ENCODE data around the gene PTPRK. TPM values are rescaled to one million over a fixed set of nuclear protein-coding genes. Genes with fewer than 3 reads are reported as not detected.

Gene PTPRK
- polyA plus RNA-seq, 3 donors: 0.01 TPM; not detected in 2

DNA sequence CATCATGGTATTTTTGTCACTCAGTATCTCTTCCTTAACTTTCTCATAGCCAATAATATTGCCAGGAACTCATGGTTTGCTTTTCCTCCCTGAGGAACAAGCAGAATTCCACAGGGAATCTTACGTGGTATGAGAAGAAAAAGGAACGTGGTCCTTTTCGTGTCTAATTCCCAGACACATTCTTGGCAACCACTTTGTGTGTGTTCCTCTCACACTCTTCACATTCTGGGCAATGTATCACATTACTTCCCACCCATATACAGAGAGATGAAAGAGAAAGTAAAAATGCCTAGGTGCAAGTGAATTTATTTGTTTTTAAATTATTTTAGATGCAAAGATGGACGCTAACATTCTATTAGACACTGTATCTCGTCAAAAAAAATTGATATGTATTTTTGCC, 102.7 kb downstream of the PTPRK start:
- no peaks in the 10 kb centered on the region for H3K27me3 Mint-ChIP-seq (ENCODE audit: low read depth in 3 of 3)
- no peak overlapping the region for H3K9ac ChIP-seq (ENCODE audit: insufficient read depth, low read length, poor library complexity, severe bottlenecking)
- H3K79me2 ChIP-seq (ENCODE audit: insufficient read depth, low read length): no peaks in the 10 kb centered on the region
- no peaks in the 10 kb centered on the region for H4K20me1 ChIP-seq (ENCODE audit: insufficient read depth, low read length)
- DNase-seq: no peak
- H3K4me1 Mint-ChIP-seq: no peaks in the 10 kb centered on the region
- no peak overlapping the region for H3K4me3 Mint-ChIP-seq
- H3K9me3 ChIP-seq (replicated peaks in 1 of 2; ENCODE audit: control insufficient read depth in 1 of 2, insufficient read depth in 1 of 2, low read length in 2 of 2): peaks cover 0 to 3% of the 10 kb centered on the region in 2 donors
- TF ChIP-seq, protein P1, sequence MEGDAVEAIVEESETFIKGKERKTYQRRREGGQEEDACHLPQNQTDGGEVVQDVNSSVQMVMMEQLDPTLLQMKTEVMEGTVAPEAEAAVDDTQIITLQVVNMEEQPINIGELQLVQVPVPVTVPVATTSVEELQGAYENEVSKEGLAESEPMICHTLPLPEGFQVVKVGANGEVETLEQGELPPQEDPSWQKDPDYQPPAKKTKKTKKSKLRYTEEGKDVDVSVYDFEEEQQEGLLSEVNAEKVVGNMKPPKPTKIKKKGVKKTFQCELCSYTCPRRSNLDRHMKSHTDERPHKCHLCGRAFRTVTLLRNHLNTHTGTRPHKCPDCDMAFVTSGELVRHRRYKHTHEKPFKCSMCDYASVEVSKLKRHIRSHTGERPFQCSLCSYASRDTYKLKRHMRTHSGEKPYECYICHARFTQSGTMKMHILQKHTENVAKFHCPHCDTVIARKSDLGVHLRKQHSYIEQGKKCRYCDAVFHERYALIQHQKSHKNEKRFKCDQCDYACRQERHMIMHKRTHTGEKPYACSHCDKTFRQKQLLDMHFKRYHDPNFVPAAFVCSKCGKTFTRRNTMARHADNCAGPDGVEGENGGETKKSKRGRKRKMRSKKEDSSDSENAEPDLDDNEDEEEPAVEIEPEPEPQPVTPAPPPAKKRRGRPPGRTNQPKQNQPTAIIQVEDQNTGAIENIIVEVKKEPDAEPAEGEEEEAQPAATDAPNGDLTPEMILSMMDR (IDR thresholded peaks at IDR 0.05): no peak
- peaks cover 0 to 11% (median 5%) of the 10 kb centered on the region in 7 donors for H3K9me3 Mint-ChIP-seq
- no peak overlapping the region for H3K27ac Mint-ChIP-seq
- H3K4me3 ChIP-seq (replicated peaks in 1 of 3; ENCODE audit: low read depth in 2 of 3, low read length in 3 of 3): no peak overlapping the region
- WGBS (ENCODE audit: insufficient coverage): no CpG with 5 or more reads among the region's 5 CpGs
- no peak overlapping the region for H3K27ac ChIP-seq (ENCODE audit: low read depth in 1 of 2, low read length in 2 of 2)
- no peak overlapping the region for H2AFZ ChIP-seq (ENCODE audit: insufficient read depth, low read depth, low read length, poor library complexity, severe bottlenecking)
- no peaks in the 10 kb centered on the region for H3K4me1 ChIP-seq (ENCODE audit: control insufficient read depth in 1 of 2, insufficient read depth in 2 of 2, low read length in 2 of 2)
- H3K27me3 ChIP-seq (ENCODE audit: control insufficient read depth in 2 of 2, insufficient read depth in 2 of 2, low read length in 2 of 2): no peaks in the 10 kb centered on the region
- H3K36me3 Mint-ChIP-seq: no peaks in the 10 kb centered on the region
- no peak overlapping the region for H3K4me2 ChIP-seq (replicated peaks; ENCODE audit: extremely low read depth, low read length, poor library complexity, severe bottlenecking)
- intact Hi-C loops (cut with micrococcal nuclease): no loop called here
- H3K36me3 ChIP-seq (replicated peaks in 1 of 2; ENCODE audit: control insufficient read depth in 1 of 2, insufficient read depth in 2 of 2, low read length in 2 of 2): no peaks in the 10 kb centered on the region

DNA sequence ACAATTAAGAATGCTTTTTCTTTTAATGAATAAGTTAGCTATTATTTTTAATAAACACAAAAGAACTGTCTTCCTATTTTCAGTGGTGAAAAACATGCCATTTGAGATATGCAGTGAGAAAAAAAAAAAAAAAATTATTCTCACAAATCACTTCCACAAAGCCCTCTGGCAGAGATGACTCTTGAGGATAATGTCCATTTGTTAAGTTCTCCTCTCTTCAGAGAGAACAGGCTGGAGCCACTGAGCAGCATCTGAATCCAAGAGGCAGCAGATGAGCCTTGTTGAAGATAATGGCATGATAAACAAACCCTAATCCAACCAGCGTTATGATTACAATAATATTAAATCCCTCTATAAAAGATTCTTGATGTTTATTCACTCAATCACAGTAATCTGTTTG, 105.0 kb downstream of the PTPRK start:
- no peaks in the 10 kb centered on the region for H3K36me3 Mint-ChIP-seq
- TF ChIP-seq, protein P1 (IDR thresholded peaks at IDR 0.05): no peak
- H3K4me1 Mint-ChIP-seq: no peaks in the 10 kb centered on the region
- H4K20me1 ChIP-seq (ENCODE audit: insufficient read depth, low read length): no peaks in the 10 kb centered on the region
- intact Hi-C loops (cut with micrococcal nuclease): no loop called here
- no peak overlapping the region for H3K27ac Mint-ChIP-seq
- H3K27ac ChIP-seq (ENCODE audit: low read depth in 1 of 2, low read length in 2 of 2): no peak overlapping the region
- H3K9me3 Mint-ChIP-seq: peaks cover 0 to 11% (median 7%) of the 10 kb centered on the region in 7 donors
- no peaks in the 10 kb centered on the region for H3K27me3 ChIP-seq (ENCODE audit: control insufficient read depth in 2 of 2, insufficient read depth in 2 of 2, low read length in 2 of 2)
- H3K4me2 ChIP-seq (replicated peaks; ENCODE audit: extremely low read depth, low read length, poor library complexity, severe bottlenecking): no peak overlapping the region
- no CpG with 5 or more reads among the region's 1 CpG for WGBS (ENCODE audit: insufficient coverage)
- peaks cover 0 to 3% of the 10 kb centered on the region in 2 donors for H3K9me3 ChIP-seq (replicated peaks in 1 of 2; ENCODE audit: control insufficient read depth in 1 of 2, insufficient read depth in 1 of 2, low read length in 2 of 2)
- no peak for DNase-seq
- no peaks in the 10 kb centered on the region for H3K79me2 ChIP-seq (ENCODE audit: insufficient read depth, low read length)
- H2AFZ ChIP-seq (ENCODE audit: insufficient read depth, low read depth, low read length, poor library complexity, severe bottlenecking): no peak overlapping the region
- H3K4me1 ChIP-seq (ENCODE audit: control insufficient read depth in 1 of 2, insufficient read depth in 2 of 2, low read length in 2 of 2): no peaks in the 10 kb centered on the region
- no peak overlapping the region for H3K9ac ChIP-seq (ENCODE audit: insufficient read depth, low read length, poor library complexity, severe bottlenecking)
- no peaks in the 10 kb centered on the region for H3K36me3 ChIP-seq (replicated peaks in 1 of 2; ENCODE audit: control insufficient read depth in 1 of 2, insufficient read depth in 2 of 2, low read length in 2 of 2)
- H3K4me3 Mint-ChIP-seq: no peak overlapping the region
- peaks cover 0 to 1% (median 0%) of the 10 kb centered on the region in 3 donors for H3K27me3 Mint-ChIP-seq (ENCODE audit: low read depth in 3 of 3)
- H3K4me3 ChIP-seq (replicated peaks in 1 of 3; ENCODE audit: low read depth in 2 of 3, low read length in 3 of 3): no peak overlapping the region

Data from CD14-positive monocyte (primary cell).